Ovary (tissue), 9 donors: ENCODE measurements around the gene RBKS. TPM values are rescaled to one million over a fixed set of nuclear protein-coding genes. Genes with fewer than 3 reads are reported as not detected.

Source experiments
- DNase-seq, 5 donors: peaks; one replicate each; pipeline ENCODE4 v3.0.0-alpha.2; 2019 to 2020
- H3K27ac ChIP-seq, 2 donors: fragments of 200-600 bp; one replicate each; pipeline versions ENCODE4 v1.5.1 to v1.8.0; 2019 to 2022
- H3K27me3 ChIP-seq: fragments of 200-600 bp; one replicate; pipeline ENCODE4 v1.8.0; 2022
- H3K36me3 ChIP-seq: fragments of 200-600 bp; sonication (generic); one replicate; pipeline ENCODE4 v1.5.1; 2019
- H3K4me1 ChIP-seq: one replicate; pipeline ENCODE4 v1.8.1; 2013; ENCODE audit warnings: mild to moderate bottlenecking, moderate library complexity; ENCODE audit not compliant: insufficient read depth
- H3K4me3 ChIP-seq: fragments of 200-600 bp; sonication (generic); one replicate; pipeline ENCODE4 v1.5.1; 2017
- H3K9me3 ChIP-seq, 2 donors: fragments of 200-600 bp in 1 of 2; sonication (generic) in 1 of 2; one replicate each; pipeline versions ENCODE4 v1.5.1 to v1.8.1; 2013 to 2019; ENCODE audit warnings: mild to moderate bottlenecking in 1 of 2, moderate library complexity in 1 of 2
- EP300 ChIP-seq: sonication (generic); formaldehyde crosslinking; IDR thresholded peaks from one replicate; pipeline ENCODE4 v1.6.1; 2017; ENCODE audit warnings: antibody characterized with exemption
- POLR2A ChIP-seq: fragments of 450-650 bp; IDR thresholded peaks from one replicate; pipeline ENCODE4 v1.6.1; 2017; ENCODE audit warnings: antibody characterized with exemption, mild to moderate bottlenecking, moderate library complexity
- WGBS, 3 donors: extraction: QIAGEN DNeasy Blood & Tissue Kit in 1 of 3; methylation state at CpG; one replicate each; pipeline versions ENCODE4 v1.1.5 to v1.1.7; 2013 to 2017; 5-methylcytosine and 5-hydroxymethylcytosine counted together
- intact Hi-C, 4 donors: fragments of 100-400 bp; cut with DNase I; formaldehyde crosslinking; loops; one replicate each; pipeline versions ENCODE4 v1.11.0 to v1.15.1; 2022 to 2023
- polyA plus RNA-seq, 2 donors: library from polyadenylated mRNA; stranded (reverse); fragments of 200-250 nt in 1 of 2; fragments of 350-450 nt in 1 of 2; fragmentation: Illumina TruSeq in 1 of 2; extraction: RNeasy Lipid Tissue Mini Kit (QIAGEN cat#74804) in 1 of 2; gene quantifications; one replicate each; pipeline ENCODE4 v1.2.3, GENCODE V29; 2013 to 2014
- total RNA-seq, 7 donors: library from RNA; depleted of rRNA in 2 of 7; stranded (reverse); fragments of >200 nt in 2 of 7; fragmentation: NEBNext Ultra II Directional in 3 of 7; extraction: Animal tissue kit (Norgen Biotek cat#: 25700) in 3 of 7; gene quantifications; one replicate each; pipeline versions ENCODE4 v1.1.0 to v1.2.4, GENCODE V29; 2016 to 2023
- TF ChIP-seq, protein P1 (sequence below), 3 donors: fragments of 450-650 bp in 2 of 3; fragments of 200-600 bp in 1 of 3; IDR thresholded peaks; one replicate each; pipeline versions ENCODE4 v1.5.1 to v1.8.0; 2016 to 2022; ENCODE audit warnings: antibody characterized with exemption in 3 of 3, mild to moderate bottlenecking in 1 of 3
- donor health status: DM: no; HTN: no; CAD: no; lungs with moderate emphysema.
- donor health status: DM: no; HTN: no; CAD: no.
- donor health status: Bipolar disorder and iron deficiency.
- donor health status: DM: yes; HTN: yes; CAD: no.
- donor health status: DM: no; HTN: no; CAD: no.
- donor health status: DM: yes; HTN: yes; CAD: no.

RBKS gene
- total and polyA plus RNA-seq, 9 donors = 1.9 to 32.9 (median 4.0) TPM

DNA sequence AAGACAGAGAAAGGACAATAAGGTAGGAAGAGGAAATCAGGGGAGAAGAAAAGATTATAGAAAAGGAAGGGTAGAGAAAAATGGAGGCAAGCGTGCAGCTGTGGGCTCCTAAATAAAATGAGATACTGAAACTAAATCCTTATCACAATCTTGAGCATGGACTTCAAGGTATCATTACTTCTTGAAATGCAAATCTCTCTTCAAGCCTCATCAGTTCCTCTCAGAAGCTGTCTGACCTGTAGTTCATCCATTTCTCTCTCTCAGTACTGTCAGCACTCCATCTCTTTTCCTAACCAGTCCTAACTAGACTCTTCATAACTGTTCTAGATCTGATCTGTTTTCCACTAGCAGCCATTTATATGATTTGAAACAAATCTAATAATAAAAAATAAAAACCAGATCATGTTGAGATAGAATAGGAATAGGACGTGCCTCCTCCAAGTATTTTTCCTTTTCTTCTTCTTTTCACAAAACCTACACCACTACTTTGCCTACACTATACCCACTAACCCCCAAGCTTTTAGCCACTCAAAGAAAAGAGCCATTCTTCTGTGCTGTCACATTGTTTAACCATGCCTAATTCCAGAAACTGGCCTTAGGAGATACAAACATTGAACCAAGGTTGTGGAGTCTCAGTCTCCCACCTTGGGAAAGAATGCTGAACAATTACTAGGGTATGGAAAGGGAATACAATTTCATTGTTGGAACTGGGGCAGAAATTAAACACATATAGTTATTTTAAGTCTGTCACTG, 21.4 kb upstream of the RBKS start:
- Histone ChIP-seq H3K9me3 (no peaks in the 10 kb centered on the region), H3K36me3 (no peaks in the 10 kb centered on the region), H3K4me3 (no peak overlapping the region), H3K27ac (no peak overlapping the region), H3K4me1 (peaks cover 5% of the 10 kb centered on the region), H3K27me3 (no peaks in the 10 kb centered on the region)
- intact Hi-C loops = no loop called here
- TF ChIP-seq EP300 (no peak), POLR2A (no peak)
- TF ChIP-seq, protein P1, sequence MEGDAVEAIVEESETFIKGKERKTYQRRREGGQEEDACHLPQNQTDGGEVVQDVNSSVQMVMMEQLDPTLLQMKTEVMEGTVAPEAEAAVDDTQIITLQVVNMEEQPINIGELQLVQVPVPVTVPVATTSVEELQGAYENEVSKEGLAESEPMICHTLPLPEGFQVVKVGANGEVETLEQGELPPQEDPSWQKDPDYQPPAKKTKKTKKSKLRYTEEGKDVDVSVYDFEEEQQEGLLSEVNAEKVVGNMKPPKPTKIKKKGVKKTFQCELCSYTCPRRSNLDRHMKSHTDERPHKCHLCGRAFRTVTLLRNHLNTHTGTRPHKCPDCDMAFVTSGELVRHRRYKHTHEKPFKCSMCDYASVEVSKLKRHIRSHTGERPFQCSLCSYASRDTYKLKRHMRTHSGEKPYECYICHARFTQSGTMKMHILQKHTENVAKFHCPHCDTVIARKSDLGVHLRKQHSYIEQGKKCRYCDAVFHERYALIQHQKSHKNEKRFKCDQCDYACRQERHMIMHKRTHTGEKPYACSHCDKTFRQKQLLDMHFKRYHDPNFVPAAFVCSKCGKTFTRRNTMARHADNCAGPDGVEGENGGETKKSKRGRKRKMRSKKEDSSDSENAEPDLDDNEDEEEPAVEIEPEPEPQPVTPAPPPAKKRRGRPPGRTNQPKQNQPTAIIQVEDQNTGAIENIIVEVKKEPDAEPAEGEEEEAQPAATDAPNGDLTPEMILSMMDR (IDR thresholded peaks at IDR 0.05) = no peak
- no peak for DNase-seq
- 95 to 96% (median 96%) methylated on average over 2 of the region's 2 CpGs for WGBS, 3 donors

DNA sequence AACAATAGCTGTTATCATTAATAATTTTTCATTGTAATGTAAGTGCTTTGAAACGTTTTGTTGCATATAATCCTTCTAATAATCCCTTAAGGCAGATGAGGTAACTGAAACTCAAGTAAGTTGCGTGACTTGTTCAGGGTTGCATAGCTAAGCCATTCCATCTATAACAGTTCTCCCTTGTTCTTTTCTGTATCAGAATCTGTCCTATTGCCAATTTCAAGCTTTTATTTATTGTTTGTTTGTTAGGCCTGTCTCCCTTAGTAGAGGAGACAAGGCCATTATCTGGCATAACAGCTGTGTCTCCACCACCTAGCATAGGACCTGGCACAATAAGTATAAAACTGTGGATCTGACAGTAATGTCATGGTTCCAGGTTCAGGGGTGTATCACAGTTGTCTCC, 19.7 kb upstream of the RBKS start:
- Histone ChIP-seq H3K27ac (no peak overlapping the region), H3K9me3 (no peaks in the 10 kb centered on the region), H3K27me3 (no peaks in the 10 kb centered on the region), H3K4me1 (peaks cover 5% of the 10 kb centered on the region), H3K36me3 (no peaks in the 10 kb centered on the region), H3K4me3 (no peak overlapping the region)
- intact Hi-C loops = no loop called here
- no peak for DNase-seq
- TF ChIP-seq EP300 (no peak), POLR2A (no peak)
- TF ChIP-seq, protein P1 (IDR thresholded peaks at IDR 0.05) = no peak
- WGBS, 3 donors = 82 to 89% (median 85%) methylated on average over 2 of the region's 2 CpGs

GRCh38 chr2:27907547-27907946, 17.4 kb upstream of the RBKS start:
- TF ChIP-seq, protein P1 (IDR thresholded peaks at IDR 0.05) = no peak
- TF ChIP-seq POLR2A (no peak), EP300 (no peak)
- Histone ChIP-seq H3K27ac (no peak overlapping the region), H3K27me3 (no peaks in the 10 kb centered on the region), H3K4me1 (peaks cover 2% of the 10 kb centered on the region), H3K9me3 (no peaks in the 10 kb centered on the region), H3K36me3 (no peaks in the 10 kb centered on the region), H3K4me3 (no peak overlapping the region)
- intact Hi-C loops = no loop called here
- DNase-seq = no peak
- 59 to 63% (median 62%) methylated on average over 3 of the region's 3 CpGs for WGBS, 3 donors

GRCh38 chr2:27906074-27906473, 15.9 kb upstream of the RBKS start:
- DNase-seq = no peak
- WGBS, 3 donors = 38 to 80% (median 64%) methylated on average over 1 of the region's 1 CpG
- TF ChIP-seq EP300 (no peak), POLR2A (no peak)
- TF ChIP-seq, protein P1 (IDR thresholded peaks at IDR 0.05) = no peak
- Histone ChIP-seq H3K9me3 (no peaks in the 10 kb centered on the region), H3K27ac (no peak overlapping the region), H3K27me3 (no peaks in the 10 kb centered on the region), H3K36me3 (no peaks in the 10 kb centered on the region), H3K4me1 (peaks cover 2% of the 10 kb centered on the region), H3K4me3 (no peak overlapping the region)
- intact Hi-C loops = no loop called here
